Astrocyte (in vitro differentiated cells and primary cell): ENCODE data around the gene ZDHHC11B.

Source experiments
- CTCF ChIP-seq: IDR thresholded peaks from 2 replicates; pipeline ENCODE4 v1.5.1; 2011; ENCODE audit warnings: low read depth, mild to moderate bottlenecking, inconsistent platforms, low read length, moderate library complexity; ENCODE audit not compliant: insufficient read depth
- EZH2 ChIP-seq: IDR thresholded peaks from 2 replicates; pipeline ENCODE4 v1.6.1; 2012; ENCODE audit warnings: mild to moderate bottlenecking, low read length, inconsistent platforms; ENCODE audit not compliant: insufficient read depth

GRCh38 chr5:666816-667498 lies 117.6 kb downstream of the ZDHHC11B start:
- no peak for TF ChIP-seq CTCF
- TF ChIP-seq EZH2, result no peak
